ENCODE data around the gene ITGA2. TPM values are rescaled to one million over a fixed set of nuclear protein-coding genes. Genes with fewer than 3 reads are reported as not detected.

The ITGA2 gene
- total and polyA plus RNA-seq, 2 of the 8 experiments (the other 6 are each of a cell fraction or from before 2014, with no cell fraction given): 1.4 to 7.7 TPM

DNA sequence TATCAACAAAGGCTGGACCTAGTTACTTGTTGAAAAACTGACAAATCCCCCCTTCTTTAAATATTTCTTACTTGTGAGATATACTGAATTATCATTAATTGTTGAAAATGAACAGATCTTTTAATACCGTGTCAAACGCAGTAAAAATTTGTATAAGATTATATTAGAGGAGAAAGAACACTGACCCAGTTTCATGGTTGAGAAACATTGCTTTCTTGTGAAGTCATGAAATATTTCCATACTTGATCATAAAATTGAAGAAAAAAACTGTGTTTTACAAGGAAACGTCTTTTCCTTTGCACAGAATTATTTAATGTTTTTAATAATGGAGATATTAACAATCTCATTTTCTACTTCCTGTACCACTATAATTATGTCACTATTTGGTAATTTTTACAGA, 74.6 kb downstream of the ITGA2 start (continued):
- no peak for TF ChIP-seq CTBP2 (IDR thresholded peaks at IDR 0.05; ENCODE audit: borderline replicate concordance, insufficient read depth, insufficient read length, low read length)
- no peak for TF ChIP-seq SRF (IDR thresholded peaks at IDR 0.05; ENCODE audit: low read depth, low read length)
- TF ChIP-seq SP4 (IDR thresholded peaks at IDR 0.05; ENCODE audit: low read length): no peak
- TF ChIP-seq HDAC2 (IDR thresholded peaks at IDR 0.05; ENCODE audit: borderline replicate concordance in 1 of 2, low read depth in 2 of 2, low read length in 2 of 2): no peak

All from H1 (cell line).